ENCODE results near the gene OBSCN. TPM values are rescaled to one million over a fixed set of nuclear protein-coding genes. Genes with fewer than 3 reads are reported as not detected.

OBSCN gene
- total and polyA plus RNA-seq, 2 of the 4 experiments (the other 2 are of a cell fraction): 4.1 to 9.5 TPM

DNA sequence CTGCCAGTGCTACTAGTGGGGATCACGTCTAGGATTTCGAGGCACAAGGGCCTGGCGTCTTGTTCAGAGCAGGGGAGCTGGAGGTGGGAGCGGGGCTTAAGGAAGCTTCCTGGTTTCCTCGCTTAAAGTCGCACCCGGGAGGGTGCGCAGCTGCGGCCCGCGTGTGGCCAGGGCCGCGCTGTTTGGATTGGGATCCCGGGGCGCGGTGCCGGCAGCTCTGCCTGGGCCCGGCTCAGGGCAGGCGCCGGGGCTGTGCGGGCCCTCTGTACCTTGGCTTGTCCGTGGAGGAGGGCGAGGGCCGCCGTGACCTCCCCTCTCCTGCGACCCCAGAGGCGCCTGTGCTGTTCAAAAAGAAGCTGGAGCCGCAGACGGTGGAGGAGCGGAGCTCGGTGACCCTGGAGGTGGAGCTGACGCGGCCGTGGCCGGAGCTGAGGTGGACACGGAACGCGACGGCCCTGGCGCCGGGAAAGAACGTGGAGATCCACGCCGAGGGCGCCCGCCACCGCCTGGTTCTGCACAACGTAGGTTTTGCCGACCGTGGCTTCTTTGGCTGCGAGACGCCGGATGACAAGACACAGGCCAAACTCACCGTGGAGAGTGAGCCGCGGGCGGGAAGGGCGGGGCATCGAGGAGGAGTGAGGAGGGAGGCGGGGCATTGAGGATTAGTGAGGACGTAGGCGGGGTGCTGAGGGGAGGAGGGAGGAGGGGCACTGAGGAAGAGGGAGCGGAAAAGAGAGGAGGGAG, 67.8 kb downstream of the OBSCN start:
- H3K9ac ChIP-seq (ENCODE audit: low read depth, low read length): peak overlapping the region; percentile 84
- in situ Hi-C loops (cut with MboI; ENCODE audit: low sequenced_read_pairs): no loop called here

More for the DNA sequence above, 67.8 kb downstream of the OBSCN start:
- CTCF ChIA-PET: interaction anchor here (0.9 kb wide), 1 partner anchor 118 kb away, joined by 3 read pairs; no protein-coding TSS in a partner anchor
- Histone ChIP-seq H4K20me1 (ENCODE audit: insufficient read depth, low read length) (no peaks in the 10 kb centered on the region), H3K4me1 (ENCODE audit: control insufficient read depth, insufficient read depth, low read length) (peaks cover 8% of the 10 kb centered on the region), H3K23ac (ENCODE audit: low read depth, low read length) (peak overlapping the region; percentile 89; the same call in 1 of the 2 replicates), H3K36me3 (ENCODE audit: control insufficient read depth, insufficient read depth, low read length) (peaks cover 37% of the 10 kb centered on the region), H3K4ac (ENCODE audit: low read depth, low read length) (peak overlapping the region; percentile 73), H4K8ac (ENCODE audit: low read depth in 2 of 2, low read length in 2 of 2) (peak overlapping the region; percentile 72 to 80; a peak in 3 of 4 replicates), H3K4me2 (ENCODE audit: low read depth, low read length) (peak overlapping the region; percentile 96), H2AK9ac (replicated peaks; ENCODE audit: low read depth, low read length, poor library complexity) (peak overlapping the region; percentile 92), H2AK5ac (ENCODE audit: low read depth, low read length) (peak overlapping the region; percentile 74), H3K14ac (replicated peaks; ENCODE audit: low read depth, low read length) (peak overlapping the region; percentile 77), H2BK20ac (ENCODE audit: low read depth, low read length) (no peak overlapping the region), H3K27ac (ENCODE audit: insufficient read depth, low read length) (peak overlapping the region; percentile 80), H4K91ac (ENCODE audit: insufficient read depth, low read depth, low read length) (peak overlapping the region; percentile 37), H3K79me1 (ENCODE audit: low read depth in 1 of 2, low read length in 2 of 2) (peaks cover 5 to 34% of the 10 kb centered on the region in 2 experiments), H3K18ac (ENCODE audit: low read depth, low read length) (peak overlapping the region; percentile 33; the same call in 1 of the 2 replicates), H3K27me3 (ENCODE audit: control insufficient read depth, insufficient read depth, low read length) (no peaks in the 10 kb centered on the region), H2BK120ac (ENCODE audit: low read depth, low read length) (0 out of 2 replicates have a peak overlapping the region, but pooled peaks have one; percentile 13), H3K56ac (ENCODE audit: extremely low read depth, insufficient read depth, low read length) (peak overlapping the region; percentile 35; the same call in 1 of the 2 replicates), H2BK5ac (ENCODE audit: low read depth, low read length, poor library complexity, severe bottlenecking) (peak overlapping the region; percentile 74), H3K9me3 (ENCODE audit: control insufficient read depth, insufficient read depth, low read length) (no peaks in the 10 kb centered on the region), H4K5ac (ENCODE audit: low read depth, low read length) (peak overlapping the region; percentile 71), H3K9me1 (ENCODE audit: insufficient read depth, low read length) (peaks cover 4% of the 10 kb centered on the region; the same call in 1 of the 2 replicates), H3K4me3 (ENCODE audit: insufficient read depth, low read depth, low read length) (peak overlapping the region; percentile 78), H2BK15ac (ENCODE audit: low read depth, low read length) (no peak overlapping the region), H2AFZ (replicated peaks; ENCODE audit: low read length, poor library complexity) (peak overlapping the region; percentile 93)
- WGBS, 2 experiments (ENCODE audit: extremely low coverage in 2 of 2, insufficient read length in 1 of 2): 3% methylated on average over 30 of the region's 63 CpGs; no CpG with 5 or more reads in 1 of the 2 experiments
- DNase-seq: peak; percentile 82
- peak; percentile 98 for ATAC-seq (ENCODE audit: low read depth)
- dilution Hi-C loops (cut with HindIII; ENCODE audit: low sequenced_read_pairs, unreplicated experiment): no loop called here
- TF ChIP-seq BHLHE40 (IDR thresholded peaks at IDR 0.05; ENCODE audit: low read depth, low read length): no peak
- TF ChIP-seq, protein P1, sequence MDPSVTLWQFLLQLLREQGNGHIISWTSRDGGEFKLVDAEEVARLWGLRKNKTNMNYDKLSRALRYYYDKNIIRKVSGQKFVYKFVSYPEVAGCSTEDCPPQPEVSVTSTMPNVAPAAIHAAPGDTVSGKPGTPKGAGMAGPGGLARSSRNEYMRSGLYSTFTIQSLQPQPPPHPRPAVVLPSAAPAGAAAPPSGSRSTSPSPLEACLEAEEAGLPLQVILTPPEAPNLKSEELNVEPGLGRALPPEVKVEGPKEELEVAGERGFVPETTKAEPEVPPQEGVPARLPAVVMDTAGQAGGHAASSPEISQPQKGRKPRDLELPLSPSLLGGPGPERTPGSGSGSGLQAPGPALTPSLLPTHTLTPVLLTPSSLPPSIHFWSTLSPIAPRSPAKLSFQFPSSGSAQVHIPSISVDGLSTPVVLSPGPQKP (IDR thresholded peaks at IDR 0.05; ENCODE audit: borderline replicate concordance, low read depth, low read length): no peak
- no peak for TF ChIP-seq RCOR1 (IDR thresholded peaks at IDR 0.05; ENCODE audit: insufficient replicate concordance, low read length)
- TF ChIP-seq, protein P2, sequence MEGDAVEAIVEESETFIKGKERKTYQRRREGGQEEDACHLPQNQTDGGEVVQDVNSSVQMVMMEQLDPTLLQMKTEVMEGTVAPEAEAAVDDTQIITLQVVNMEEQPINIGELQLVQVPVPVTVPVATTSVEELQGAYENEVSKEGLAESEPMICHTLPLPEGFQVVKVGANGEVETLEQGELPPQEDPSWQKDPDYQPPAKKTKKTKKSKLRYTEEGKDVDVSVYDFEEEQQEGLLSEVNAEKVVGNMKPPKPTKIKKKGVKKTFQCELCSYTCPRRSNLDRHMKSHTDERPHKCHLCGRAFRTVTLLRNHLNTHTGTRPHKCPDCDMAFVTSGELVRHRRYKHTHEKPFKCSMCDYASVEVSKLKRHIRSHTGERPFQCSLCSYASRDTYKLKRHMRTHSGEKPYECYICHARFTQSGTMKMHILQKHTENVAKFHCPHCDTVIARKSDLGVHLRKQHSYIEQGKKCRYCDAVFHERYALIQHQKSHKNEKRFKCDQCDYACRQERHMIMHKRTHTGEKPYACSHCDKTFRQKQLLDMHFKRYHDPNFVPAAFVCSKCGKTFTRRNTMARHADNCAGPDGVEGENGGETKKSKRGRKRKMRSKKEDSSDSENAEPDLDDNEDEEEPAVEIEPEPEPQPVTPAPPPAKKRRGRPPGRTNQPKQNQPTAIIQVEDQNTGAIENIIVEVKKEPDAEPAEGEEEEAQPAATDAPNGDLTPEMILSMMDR (conservative IDR thresholded peaks at IDR 0.05; ENCODE audit: low read depth, low read length): no peak
- peak; percentile 49; the same call in 1 of the 2 replicates for TF ChIP-seq MXI1 (IDR thresholded peaks at IDR 0.05; ENCODE audit: borderline replicate concordance, low read depth, low read length)
- TF ChIP-seq MAZ (IDR thresholded peaks at IDR 0.05; ENCODE audit: borderline replicate concordance, low read depth, low read length): peak; percentile 92; the same call in 1 of the 2 replicates
- intact Hi-C loops (cut with micrococcal nuclease): loop anchor here (2.0 to 10.0 kb wide), 2 partner anchors 47 to 141 kb away; no protein-coding TSS in a partner anchor
- no TSS peak for BruUV-seq (replicated peaks)
- POLR2A ChIA-PET (ENCODE audit: unreplicated experiment): interaction anchor here (0.6 kb wide), 1 partner anchor 46 kb away, joined by 3 read pairs; no protein-coding TSS in a partner anchor
